ENCODE data around the gene LRRC8D. TPM values are rescaled to one million over a fixed set of nuclear protein-coding genes. Genes with fewer than 3 reads are reported as not detected.

Gene LRRC8D
- total and polyA plus RNA-seq, 9 of the 15 experiments (the other 6 are each of a cell fraction or from before 2014, with no cell fraction given): 3.4 to 53.9 (median 15.9) TPM

DNA sequence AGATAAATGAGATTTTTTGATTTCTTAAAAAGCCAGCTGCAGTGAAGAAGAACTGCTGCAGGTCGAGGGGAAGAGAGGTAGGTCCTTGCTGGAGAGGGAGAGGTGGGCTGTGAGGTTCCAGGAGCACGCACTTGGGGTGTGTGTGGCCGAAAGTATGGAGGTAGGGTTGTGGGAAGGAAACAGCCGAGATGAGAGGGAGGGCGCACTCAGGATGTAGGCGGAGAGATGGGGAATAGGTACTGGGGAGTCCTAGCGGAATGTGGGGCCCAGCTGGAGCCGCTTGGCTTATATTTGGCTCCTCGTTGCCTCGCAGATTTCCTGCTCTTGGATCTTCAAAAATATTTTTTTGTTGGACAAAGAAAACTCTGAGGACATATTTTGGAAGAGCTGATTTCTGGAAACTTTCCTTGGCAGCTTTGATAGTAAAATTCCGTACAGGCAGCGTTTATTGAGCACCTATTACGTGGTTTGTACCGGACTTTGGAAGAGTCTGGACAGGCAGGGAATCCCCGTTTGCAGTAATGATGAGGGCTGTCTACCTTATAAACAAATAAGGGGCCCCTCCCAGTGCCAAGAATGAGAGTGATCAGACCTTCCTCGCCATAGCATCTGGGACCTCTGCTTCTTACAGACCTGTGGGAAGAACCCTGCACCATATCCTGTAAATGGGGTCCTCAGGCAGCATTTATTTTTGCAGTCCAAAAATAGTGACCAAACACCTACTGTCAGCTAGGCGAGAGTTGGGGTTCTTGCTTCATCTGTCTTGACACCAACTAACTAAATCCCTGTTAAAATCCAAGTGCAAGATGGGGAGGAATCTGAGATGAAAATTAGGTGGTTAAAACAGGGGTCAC is 1.5 kb downstream of the LRRC8D start (continued):
- TF ChIP-seq, protein P1, sequence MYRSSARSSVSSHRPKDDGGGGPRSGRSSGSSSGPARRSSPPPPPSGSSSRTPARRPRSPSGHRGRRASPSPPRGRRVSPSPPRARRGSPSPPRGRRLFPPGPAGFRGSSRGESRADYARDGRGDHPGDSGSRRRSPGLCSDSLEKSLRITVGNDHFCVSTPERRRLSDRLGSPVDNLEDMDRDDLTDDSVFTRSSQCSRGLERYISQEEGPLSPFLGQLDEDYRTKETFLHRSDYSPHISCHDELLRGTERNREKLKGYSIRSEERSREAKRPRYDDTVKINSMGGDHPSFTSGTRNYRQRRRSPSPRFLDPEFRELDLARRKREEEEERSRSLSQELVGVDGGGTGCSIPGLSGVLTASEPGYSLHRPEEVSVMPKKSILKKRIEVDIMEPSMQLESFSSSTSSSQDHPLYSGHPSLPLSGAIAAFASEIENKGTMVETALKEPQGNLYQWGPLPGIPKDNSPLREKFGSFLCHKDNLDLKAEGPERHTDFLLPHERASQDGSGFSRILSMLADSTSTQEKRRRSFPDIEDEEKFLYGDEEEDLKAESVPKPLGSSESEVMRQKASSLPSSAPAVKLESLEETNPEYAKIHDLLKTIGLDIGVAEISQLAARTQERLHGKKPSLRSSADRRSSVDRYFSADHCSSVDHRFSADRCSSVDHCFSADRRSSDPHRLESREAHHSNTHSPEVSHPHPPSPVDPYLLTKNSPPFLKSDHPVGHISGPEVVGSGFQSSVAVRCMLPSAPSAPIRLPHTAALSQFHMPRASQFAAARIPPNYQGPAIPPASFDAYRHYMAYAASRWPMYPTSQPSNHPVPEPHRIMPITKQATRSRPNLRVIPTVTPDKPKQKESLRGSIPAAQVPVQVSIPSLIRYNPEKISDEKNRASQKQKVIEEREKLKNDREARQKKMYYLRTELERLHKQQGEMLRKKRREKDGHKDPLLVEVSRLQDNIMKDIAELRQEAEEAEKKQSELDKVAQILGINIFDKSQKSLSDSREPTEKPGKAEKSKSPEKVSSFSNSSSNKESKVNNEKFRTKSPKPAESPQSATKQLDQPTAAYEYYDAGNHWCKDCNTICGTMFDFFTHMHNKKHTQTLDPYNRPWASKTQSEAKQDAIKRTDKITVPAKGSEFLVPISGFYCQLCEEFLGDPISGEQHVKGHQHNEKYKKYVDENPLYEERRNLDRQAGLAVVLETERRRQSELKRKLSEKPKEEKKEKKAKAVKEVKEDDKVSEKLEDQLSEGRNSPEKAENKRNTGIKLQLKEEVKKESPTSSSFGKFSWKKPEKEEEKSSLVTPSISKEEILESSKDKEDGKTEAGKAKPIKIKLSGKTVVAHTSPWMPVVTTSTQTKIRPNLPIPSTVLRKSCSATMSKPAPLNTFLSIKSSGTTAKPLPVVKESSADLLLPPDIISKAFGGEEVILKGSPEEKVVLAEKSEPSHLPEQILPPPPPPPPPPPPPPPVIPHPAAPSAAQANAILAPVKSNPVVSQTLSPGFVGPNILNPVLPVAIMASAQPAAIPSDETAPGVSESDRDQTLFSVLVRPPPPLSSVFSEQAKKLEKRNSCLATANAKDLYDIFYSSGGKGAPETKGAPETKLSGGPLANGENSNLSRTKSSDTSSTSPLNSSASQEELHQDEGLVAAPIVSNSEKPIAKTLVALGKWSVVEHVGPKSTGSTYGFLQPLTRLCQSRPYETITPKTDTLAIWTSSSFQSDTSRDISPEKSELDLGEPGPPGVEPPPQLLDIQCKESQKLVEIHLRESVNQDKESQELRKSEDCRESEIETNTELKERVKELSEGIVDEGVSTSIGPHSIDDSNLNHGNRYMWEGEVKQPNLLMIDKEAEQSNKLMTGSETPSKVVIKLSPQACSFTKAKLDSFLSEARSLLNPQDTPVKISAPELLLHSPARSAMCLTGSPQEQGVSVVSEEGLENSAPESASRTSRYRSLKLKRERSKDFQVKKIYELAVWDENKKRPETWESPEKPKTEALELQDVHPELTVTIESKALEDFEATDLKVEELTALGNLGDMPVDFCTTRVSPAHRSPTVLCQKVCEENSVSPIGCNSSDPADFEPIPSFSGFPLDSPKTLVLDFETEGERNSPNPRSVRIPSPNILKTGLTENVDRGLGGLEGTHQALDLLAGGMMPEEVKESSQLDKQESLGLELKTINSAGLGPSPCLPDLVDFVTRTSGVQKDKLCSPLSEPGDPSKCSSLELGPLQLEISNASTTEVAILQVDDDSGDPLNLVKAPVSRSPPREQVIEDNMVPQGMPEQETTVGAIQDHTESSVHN (IDR thresholded peaks at IDR 0.05; ENCODE audit: borderline replicate concordance in 1 of 2, low read depth in 1 of 2): 0 out of 4 replicates have a peak, but pooled peaks of 1 of the 2 experiments have one; percentile 16
- TF ChIP-seq SIN3B (IDR thresholded peaks at IDR 0.05; ENCODE audit: low read depth) (0 out of 2 replicates have a peak, but pooled peaks have one; percentile 7), HLTF (IDR thresholded peaks at IDR 0.05) (0 out of 2 replicates have a peak, but pooled peaks have one; percentile 14), POLR2A (conservative IDR thresholded peaks at IDR 0.05) (peak; percentile 24; the same call in 1 of the 2 replicates), ESRRA (IDR thresholded peaks at IDR 0.05; ENCODE audit: borderline replicate concordance, low read depth) (no peak), POLR2B (IDR thresholded peaks at IDR 0.05; ENCODE audit: low read depth, partially characterized antibody) (peak; percentile 64), ETV6 (IDR thresholded peaks at IDR 0.05; ENCODE audit: borderline replicate concordance in 1 of 2, low read depth in 2 of 2, low read length in 1 of 2) (no peak), ETV6 (CRISPR knock-in tag; IDR thresholded peaks at IDR 0.05; ENCODE audit: borderline replicate concordance) (no peak), RCOR1 (IDR thresholded peaks at IDR 0.05; ENCODE audit: borderline replicate concordance in 1 of 2, low read depth in 2 of 2, low read length in 2 of 2) (no peak)
- TF ChIP-seq, protein P2, sequence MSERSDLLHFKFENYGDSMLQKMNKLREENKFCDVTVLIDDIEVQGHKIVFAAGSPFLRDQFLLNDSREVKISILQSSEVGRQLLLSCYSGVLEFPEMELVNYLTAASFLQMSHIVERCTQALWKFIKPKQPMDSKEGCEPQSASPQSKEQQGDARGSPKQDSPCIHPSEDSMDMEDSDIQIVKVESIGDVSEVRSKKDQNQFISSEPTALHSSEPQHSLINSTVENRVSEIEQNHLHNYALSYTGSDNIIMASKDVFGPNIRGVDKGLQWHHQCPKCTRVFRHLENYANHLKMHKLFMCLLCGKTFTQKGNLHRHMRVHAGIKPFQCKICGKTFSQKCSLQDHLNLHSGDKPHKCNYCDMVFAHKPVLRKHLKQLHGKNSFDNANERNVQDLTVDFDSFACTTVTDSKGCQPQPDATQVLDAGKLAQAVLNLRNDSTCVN (CRISPR knock-in tag; IDR thresholded peaks at IDR 0.05): peak; percentile 94; the same call in 1 of the 2 replicates
- TF ChIP-seq, protein P3, sequence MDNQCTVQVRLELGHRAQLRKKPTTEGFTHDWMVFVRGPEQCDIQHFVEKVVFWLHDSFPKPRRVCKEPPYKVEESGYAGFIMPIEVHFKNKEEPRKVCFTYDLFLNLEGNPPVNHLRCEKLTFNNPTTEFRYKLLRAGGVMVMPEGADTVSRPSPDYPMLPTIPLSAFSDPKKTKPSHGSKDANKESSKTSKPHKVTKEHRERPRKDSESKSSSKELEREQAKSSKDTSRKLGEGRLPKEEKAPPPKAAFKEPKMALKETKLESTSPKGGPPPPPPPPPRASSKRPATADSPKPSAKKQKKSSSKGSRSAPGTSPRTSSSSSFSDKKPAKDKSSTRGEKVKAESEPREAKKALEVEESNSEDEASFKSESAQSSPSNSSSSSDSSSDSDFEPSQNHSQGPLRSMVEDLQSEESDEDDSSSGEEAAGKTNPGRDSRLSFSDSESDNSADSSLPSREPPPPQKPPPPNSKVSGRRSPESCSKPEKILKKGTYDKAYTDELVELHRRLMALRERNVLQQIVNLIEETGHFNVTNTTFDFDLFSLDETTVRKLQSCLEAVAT (IDR thresholded peaks at IDR 0.05): peak; percentile 76 to 93; a peak in 3 of 4 replicates
- TF ChIP-seq, protein P4, sequence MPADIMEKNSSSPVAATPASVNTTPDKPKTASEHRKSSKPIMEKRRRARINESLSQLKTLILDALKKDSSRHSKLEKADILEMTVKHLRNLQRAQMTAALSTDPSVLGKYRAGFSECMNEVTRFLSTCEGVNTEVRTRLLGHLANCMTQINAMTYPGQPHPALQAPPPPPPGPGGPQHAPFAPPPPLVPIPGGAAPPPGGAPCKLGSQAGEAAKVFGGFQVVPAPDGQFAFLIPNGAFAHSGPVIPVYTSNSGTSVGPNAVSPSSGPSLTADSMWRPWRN (IDR thresholded peaks at IDR 0.05; ENCODE audit: low read depth): no peak
